HUDEP-2 (cell line): ENCODE data around the gene MAP4K1.
"Not testable (repeated sequence)": the region's sequence is repeated elsewhere in the genome, so short reads cannot be mapped to it uniquely, and the experiment has no call there.

ENCODE experiments used
- DNase-seq, 76 experiments: peaks; one replicate each; lab custom pipeline; 2025; ENCODE audit not compliant: unreplicated experiment in 76 of 76; lab: John Stamatoyannopoulos, UW

Gene MAP4K1

DNA sequence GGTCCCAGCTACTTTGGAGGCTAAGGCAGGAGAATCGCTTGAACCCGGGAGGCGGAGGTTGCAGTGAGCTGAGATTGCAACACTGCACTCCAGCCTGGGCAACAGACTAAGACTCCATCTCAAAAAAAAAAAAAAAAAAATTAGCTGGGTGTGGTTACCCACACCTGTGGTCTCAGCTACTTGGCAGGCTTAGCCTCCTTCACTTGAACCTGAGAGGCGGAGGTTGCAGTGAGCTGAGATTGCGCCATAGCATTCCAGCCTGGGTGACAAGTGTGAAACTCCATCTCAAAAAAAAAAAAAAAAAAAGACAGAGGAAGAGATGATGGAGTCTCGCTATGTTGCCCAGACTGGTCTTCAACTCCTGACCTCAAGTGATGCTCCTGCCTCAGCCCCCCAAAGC lies 38.4 kb downstream of the MAP4K1 start:
- not testable (repeated sequence) for DNase-seq

- no peak for DNase-seq
These were observed 39.9 kb downstream of the MAP4K1 start for GRCh38 chr19:38577826-38578225.

- no peak for DNase-seq
These were observed 46.1 kb downstream of the MAP4K1 start for GRCh38 chr19:38571682-38572081.

GRCh38 chr19:38569368-38569983 lies 48.3 kb downstream of the MAP4K1 start:
- DNase-seq = no peak

DNA sequence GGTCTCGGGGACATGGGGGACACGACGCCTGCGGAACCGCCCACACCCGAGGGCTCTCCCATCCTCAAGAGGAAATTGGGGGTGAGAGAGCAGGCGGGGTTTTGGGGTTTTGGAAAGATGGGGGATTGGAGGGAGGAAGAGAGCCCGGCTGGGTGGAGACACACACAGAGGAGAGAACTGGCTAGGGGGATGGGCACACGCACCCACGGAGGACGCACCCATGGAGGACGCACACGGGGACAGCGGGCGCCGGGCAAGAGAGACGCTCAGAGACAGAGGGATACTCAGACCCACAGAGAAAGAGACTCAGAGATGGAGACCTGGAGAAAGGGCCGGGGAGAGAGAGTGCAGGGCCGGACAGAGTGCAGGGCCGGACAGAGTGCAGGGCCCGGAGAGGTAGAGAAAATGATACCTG lies 52.1 kb downstream of the MAP4K1 start:
- DNase-seq = no peak

DNA sequence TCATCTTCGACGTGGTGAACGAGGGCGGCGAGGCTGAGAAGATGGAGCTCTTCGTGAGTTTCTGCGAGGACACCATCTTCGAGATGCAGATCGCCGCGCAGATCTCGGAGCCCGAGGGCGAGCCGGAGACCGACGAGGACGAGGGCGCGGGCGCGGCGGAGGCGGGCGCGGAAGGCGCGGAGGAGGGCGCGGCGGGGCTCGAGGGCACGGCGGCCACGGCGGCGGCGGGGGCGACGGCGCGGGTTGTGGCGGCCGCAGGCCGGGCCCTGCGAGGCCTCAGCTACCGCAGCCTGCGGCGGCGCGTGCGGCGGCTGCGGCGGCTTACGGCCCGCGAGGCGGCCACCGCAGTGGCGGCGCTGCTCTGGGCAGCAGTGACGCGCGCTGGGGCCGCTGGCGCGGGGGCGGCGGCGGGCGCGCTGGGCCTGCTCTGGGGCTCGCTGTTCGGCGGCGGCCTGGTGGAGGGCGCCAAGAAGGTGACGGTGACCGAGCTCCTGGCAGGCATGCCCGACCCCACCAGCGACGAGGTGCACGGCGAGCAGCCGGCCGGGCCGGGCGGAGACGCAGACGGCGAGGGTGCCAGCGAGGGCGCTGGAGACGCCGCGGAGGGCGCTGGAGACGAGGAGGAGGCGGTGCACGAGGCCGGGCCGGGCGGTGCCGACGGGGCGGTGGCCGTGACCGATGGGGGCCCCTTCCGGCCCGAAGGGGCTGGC lies 52.6 kb downstream of the MAP4K1 start:
- peak in 8 of 76 experiments; percentile 9 to 28 (median 16) for DNase-seq

GRCh38 chr19:38563475-38563874 lies 54.3 kb downstream of the MAP4K1 start:
- DNase-seq = no peak

DNA sequence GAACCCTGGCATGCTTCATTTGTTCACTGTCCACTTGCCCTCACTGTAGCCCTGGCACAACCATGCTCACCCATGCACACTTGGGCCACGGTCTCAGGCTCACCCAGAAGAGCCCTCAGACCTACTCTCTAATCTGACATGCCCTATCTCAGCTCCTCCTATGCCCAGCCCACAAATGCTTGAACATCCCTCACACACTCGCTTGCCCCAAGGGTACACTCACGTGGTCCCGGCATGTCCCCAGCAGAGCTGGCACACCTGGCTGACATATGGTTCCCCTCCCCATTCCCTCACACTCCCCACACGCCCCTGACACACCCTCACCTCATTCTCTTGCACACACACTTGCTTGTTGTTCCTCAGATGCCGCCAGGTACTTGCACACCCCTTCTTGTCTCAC lies 55.7 kb downstream of the MAP4K1 start:
- DNase-seq = no peak

GRCh38 chr19:38561658-38562057 lies 56.1 kb downstream of the MAP4K1 start:
- no peak for DNase-seq

GRCh38 chr19:38561053-38561606 lies 56.6 kb downstream of the MAP4K1 start:
- no peak for DNase-seq

- DNase-seq = no peak
These were observed 58.0 kb downstream of the MAP4K1 start for GRCh38 chr19:38559428-38560401.

DNA sequence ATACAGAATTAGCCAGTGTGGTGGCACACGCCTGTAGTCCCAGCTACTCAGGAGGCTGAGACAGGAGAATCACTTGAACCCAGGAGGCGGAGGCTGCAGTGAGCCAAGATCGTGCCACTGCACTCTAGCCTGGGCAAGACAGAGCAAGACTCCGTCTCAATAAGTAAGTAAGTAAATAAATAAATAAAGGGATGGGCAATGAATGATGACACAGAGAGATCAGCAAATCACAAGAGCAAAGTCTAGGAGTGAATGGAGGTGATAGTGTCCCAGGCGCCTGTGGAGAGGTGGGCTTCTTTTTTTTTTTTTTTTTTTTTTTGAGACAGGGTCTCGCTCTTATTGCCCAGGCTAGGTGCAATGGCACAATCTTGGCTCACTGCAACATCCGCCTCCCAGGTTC lies 58.8 kb downstream of the MAP4K1 start:
- not testable (repeated sequence) for DNase-seq

GRCh38 chr19:38557205-38557799 lies 60.5 kb downstream of the MAP4K1 start:
- peak in 72 of 76 experiments; percentile 17 to 91 (median 72) for DNase-seq

DNA sequence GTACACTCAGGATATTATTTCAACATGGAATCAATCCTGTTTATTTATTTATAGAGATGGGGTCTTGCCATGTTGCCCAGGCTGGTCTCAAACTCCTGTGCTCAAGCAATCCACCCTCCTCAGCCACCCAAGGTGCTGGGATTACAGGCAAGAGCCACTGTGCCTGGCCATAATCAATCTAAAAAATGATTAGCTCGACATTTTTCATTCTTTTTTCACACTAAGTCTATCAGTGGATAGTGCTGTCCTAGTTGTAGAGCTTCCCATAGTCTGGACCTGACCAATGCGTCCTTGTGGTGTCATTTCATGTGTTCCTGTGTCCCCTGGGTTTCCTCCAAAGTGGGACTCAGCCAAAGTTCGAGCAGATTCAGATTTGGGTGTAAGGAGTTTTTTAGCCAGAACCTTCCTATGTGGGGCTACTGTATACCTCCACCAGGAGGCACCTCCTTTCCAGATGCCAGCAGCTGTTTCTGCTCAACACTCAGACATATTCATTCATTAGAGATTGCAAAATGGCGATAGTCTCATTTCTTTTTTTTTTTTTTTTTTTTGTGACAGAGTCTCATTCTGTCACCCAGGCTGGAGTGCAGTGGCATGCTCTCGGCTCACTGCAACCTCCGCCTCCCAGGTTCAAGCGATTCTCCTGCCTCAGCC lies 61.1 kb downstream of the MAP4K1 start:
- peak in 10 of 76 experiments; percentile 11 to 37 (median 22) for DNase-seq

DNA sequence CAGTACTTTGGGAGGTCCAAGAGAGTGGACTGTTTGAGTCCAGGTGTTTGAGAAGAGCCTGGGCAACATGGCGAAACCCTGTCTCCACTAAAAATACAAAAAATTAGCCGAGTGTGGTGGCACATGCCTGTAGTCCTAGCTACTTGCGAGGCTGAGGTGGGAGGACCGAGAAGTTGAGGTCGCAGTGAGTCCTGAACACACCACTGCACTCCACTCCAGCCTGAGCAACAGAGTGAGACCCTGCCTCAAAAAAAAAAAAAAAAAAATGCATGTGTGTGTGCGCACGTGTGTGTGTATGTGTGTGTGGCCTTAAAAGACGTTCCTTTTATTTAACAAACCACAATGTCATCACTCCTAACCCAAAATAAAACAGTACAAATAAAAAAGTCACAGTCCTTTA lies 62.6 kb downstream of the MAP4K1 start:
- no peak for DNase-seq

DNA sequence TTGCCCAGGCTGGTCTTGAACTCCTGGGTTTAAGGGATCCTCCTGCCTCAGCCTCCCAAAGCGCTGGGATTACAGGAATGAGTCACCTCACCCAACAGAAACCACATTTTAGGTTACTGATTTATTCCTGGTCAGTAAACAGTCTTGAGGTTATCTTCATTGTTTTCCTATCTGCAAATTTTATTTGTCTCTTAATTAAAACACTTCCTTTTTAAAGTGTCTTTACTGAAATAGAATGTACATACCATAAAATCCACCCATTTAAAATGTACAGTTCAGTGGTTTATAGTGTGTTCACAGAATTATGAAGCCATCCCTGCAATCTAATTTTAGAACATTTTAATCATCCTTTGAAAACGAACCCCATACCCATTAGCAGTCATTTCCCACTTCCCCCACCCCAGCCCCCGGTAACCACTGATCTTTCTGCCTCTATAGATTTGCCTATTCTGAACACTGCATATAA lies 63.0 kb downstream of the MAP4K1 start:
- DNase-seq = no peak

DNA sequence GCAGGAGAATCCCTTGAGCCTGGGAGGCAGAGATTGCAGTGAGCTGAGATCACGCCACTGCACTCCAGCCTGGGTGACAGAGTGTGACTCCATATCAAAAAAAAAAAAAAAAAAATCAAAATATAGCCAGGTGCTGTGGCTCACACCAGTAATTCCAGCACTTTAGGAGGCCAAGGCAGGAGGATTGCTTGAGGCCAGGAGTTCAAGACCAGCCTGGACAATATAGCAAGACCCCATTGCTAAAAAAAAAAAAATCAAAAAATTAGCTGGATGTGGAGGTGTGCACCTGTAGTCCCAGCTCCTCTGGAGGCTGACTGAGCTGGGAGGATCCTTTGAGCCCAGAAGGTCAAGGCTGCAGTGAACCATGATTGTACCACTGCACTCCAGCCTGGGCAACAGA lies 64.5 kb downstream of the MAP4K1 start:
- DNase-seq = not testable (repeated sequence)

DNA sequence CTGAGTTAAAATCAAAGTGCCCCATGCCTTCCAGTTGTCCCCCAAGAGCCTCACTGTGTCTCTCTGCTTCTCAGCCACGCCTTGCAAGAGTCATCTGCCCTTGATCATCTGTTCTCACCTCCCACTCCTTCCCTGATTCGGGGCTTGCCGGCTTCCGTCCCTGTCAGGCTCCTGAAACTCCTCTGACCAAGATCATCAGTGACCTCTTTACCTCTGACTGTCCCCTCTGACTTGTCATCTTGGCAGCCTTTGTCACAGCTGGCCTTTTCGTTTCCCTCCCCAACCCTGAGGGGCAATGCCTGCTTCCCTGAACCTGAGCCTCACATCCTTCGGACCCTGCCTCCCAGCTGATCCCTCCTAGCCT lies 66.3 kb downstream of the MAP4K1 start:
- DNase-seq = peak in 1 of 76 experiments; percentile 19

DNA sequence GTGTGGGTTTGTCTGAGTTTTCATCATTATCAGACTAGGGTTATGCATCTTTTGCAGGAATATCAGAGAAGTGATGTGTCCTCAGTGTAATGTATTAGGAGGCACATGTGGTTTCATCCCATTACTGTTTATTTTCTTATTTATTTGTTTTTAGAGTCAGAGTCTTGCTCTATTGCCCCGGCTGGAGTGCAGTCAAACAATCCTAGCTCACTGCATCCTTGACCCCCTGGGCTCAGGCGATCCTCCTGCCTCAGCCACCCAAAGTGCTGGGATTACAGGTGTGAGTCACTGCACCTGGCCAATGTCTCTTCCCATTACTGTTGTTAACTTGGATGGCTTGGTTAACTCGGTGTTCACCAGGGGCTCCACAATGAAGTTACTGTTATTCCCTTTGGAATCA lies 67.4 kb downstream of the MAP4K1 start:
- DNase-seq = no peak

DNA sequence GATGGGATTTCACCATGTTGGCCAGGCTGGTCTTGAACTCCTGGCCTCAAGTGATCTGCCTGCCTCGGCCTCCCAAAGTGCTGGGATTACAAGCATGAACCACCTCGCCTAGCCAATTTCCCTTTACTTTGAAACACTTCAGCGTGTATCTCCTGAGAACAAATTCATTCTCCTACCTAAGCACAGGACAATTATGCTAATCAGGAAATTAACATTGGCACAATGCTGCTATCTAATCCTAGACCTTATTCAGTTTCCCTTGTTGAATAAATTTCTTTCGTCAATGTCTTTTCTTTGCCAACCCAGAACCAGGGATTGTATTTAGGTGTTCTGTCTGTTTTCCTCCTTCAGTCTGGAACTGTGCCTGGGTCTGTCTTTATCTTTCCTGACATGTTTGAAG lies 67.8 kb downstream of the MAP4K1 start:
- no peak for DNase-seq
